DOHH2 (cell line): ENCODE measurements around the gene PACSIN1.
"Not testable (repeated sequence)": the region's sequence is repeated elsewhere in the genome, so short reads cannot be mapped to it uniquely, and the experiment has no call there.

Source experiments
- H3F3A ChIP-seq: fragments of 200-600 bp; sonication (generic), shearing (Covaris generic); 2 replicates; pipeline ENCODE4 v1.6.0; 2016; ENCODE audit warnings: antibody characterized with exemption, mild to moderate bottlenecking; ENCODE audit not compliant: control insufficient read depth, insufficient read depth
- H3K27ac ChIP-seq: fragments of 200-600 bp; sonication (generic); 2 replicates; pipeline ENCODE4 v1.5.1; 2014; ENCODE audit warnings: low read depth, mild to moderate bottlenecking, low read length, moderate library complexity
- H3K27me3 ChIP-seq: fragments of 200-600 bp; sonication (generic); 2 replicates; pipeline ENCODE4 v1.6.1; 2014; ENCODE audit warnings: mild to moderate bottlenecking, low read length, mixed read lengths; ENCODE audit not compliant: control insufficient read depth
- H3K36me3 ChIP-seq: fragments of 200-600 bp; sonication (generic); 2 replicates; pipeline ENCODE4 v1.6.1; 2014; ENCODE audit warnings: mild to moderate bottlenecking, low read length, moderate library complexity, mixed read lengths; ENCODE audit not compliant: control insufficient read depth
- H3K4me1 ChIP-seq: fragments of 200-600 bp; sonication (generic); 2 replicates; pipeline ENCODE4 v1.6.1; 2014; ENCODE audit warnings: mild to moderate bottlenecking, low read length, mixed read lengths; ENCODE audit not compliant: control insufficient read depth
- H3K4me2 ChIP-seq: fragments of 200-600 bp; sonication (generic); 2 replicates; pipeline ENCODE4 v1.6.0; 2014; ENCODE audit warnings: mild to moderate bottlenecking, low read length, moderate library complexity
- H3K4me3 ChIP-seq: fragments of 200-600 bp; sonication (generic); 2 replicates; pipeline ENCODE4 v1.5.1; 2014; ENCODE audit warnings: mild to moderate bottlenecking, low read length, mixed read lengths
- H3K79me2 ChIP-seq: fragments of 200-600 bp; sonication (generic); 2 replicates; pipeline ENCODE4 v1.6.1; 2014; ENCODE audit warnings: mild to moderate bottlenecking, low read length, mixed read lengths; ENCODE audit not compliant: control insufficient read depth
- H3K9me2 ChIP-seq: fragments of 200-600 bp; sonication (generic); replicated peaks from 2 replicates; pipeline ENCODE4 v1.6.1; 2014; ENCODE audit warnings: mild to moderate bottlenecking, low read length, mixed read lengths; ENCODE audit not compliant: control insufficient read depth
- H3K9me3 ChIP-seq: fragments of 200-600 bp; sonication (generic); 2 replicates; pipeline ENCODE4 v1.6.1; 2014; ENCODE audit warnings: antibody characterized with exemption, low read length, mixed read lengths; ENCODE audit not compliant: control insufficient read depth, insufficient read depth
- H4K20me1 ChIP-seq: fragments of 200-600 bp; sonication (generic); 2 replicates; pipeline ENCODE4 v1.6.0; 2014; ENCODE audit warnings: low read depth, mild to moderate bottlenecking, antibody characterized with exemption, low read length, moderate library complexity; ENCODE audit not compliant: control insufficient read depth, insufficient read depth
- CTCF ChIP-seq: fragments of 200-600 bp; sonication (generic); IDR thresholded peaks from one replicate; pipeline ENCODE4 v1.5.1; 2014; ENCODE audit warnings: antibody characterized with exemption, mild to moderate bottlenecking, low read depth, low read length; ENCODE audit not compliant: poor library complexity, severe bottlenecking
- EZH2phosphoT487 ChIP-seq: fragments of 200-600 bp; sonication (generic); IDR thresholded peaks from 2 replicates; pipeline ENCODE4 v1.6.1; 2017; ENCODE audit warnings: borderline replicate concordance, mild to moderate bottlenecking, antibody characterized with exemption, low read length, moderate library complexity, mixed read lengths

PACSIN1 gene

GRCh38 chr6:34478796-34479195, 12.9 kb downstream of the PACSIN1 start:
- H3K36me3 ChIP-seq, result no peaks in the 10 kb centered on the region
- no peak overlapping the region for H3K4me3 ChIP-seq
- H3K4me1 ChIP-seq, result peaks cover 38% of the 10 kb centered on the region
- H4K20me1 ChIP-seq, result no peaks in the 10 kb centered on the region
- H3F3A ChIP-seq, result 0 out of 2 replicates have a peak, but pooled peaks cover 3% of the 10 kb centered on the region
- no peaks in the 10 kb centered on the region for H3K9me2 ChIP-seq
- H3K27me3 ChIP-seq, result no peaks in the 10 kb centered on the region
- no peak overlapping the region for H3K4me2 ChIP-seq
- no peaks in the 10 kb centered on the region for H3K9me3 ChIP-seq
- TF ChIP-seq CTCF (no peak), EZH2phosphoT487 (no peak)
- no peak overlapping the region for H3K27ac ChIP-seq
- no peaks in the 10 kb centered on the region for H3K79me2 ChIP-seq

- not testable (repeated sequence) for H3F3A ChIP-seq, H4K20me1 ChIP-seq, H3K9me3 ChIP-seq, H3K27me3 ChIP-seq, H3K36me3 ChIP-seq, H3K9me2 ChIP-seq
- H3K27ac ChIP-seq, result peak overlapping the region; percentile 84
- H3K4me2 ChIP-seq, result peak overlapping the region; percentile 79
- H3K4me1 ChIP-seq, result peaks cover 58% of the 10 kb centered on the region
- H3K4me3 ChIP-seq, result peak overlapping the region; percentile 27
- peaks cover 24% of the 10 kb centered on the region for H3K79me2 ChIP-seq
Observed at GRCh38 chr6:34483781-34484180, 17.9 kb downstream of the PACSIN1 start.

GRCh38 chr6:34484391-34484790, 18.5 kb downstream of the PACSIN1 start:
- Histone ChIP-seq H3K79me2 (peaks cover 24% of the 10 kb centered on the region), H3K36me3 (no peaks in the 10 kb centered on the region), H3F3A (0 out of 2 replicates have a peak, but pooled peaks cover 3% of the 10 kb centered on the region), H3K4me3 (peak overlapping the region; percentile 27), H3K4me1 (peaks cover 58% of the 10 kb centered on the region), H3K27ac (peak overlapping the region; percentile 84), H3K9me3 (no peaks in the 10 kb centered on the region), H3K27me3 (no peaks in the 10 kb centered on the region), H4K20me1 (no peaks in the 10 kb centered on the region), H3K9me2 (no peaks in the 10 kb centered on the region), H3K4me2 (peak overlapping the region; percentile 79)
- no peak for TF ChIP-seq CTCF
- TF ChIP-seq EZH2phosphoT487, result no peak

GRCh38 chr6:34484899-34485298, 19.0 kb downstream of the PACSIN1 start:
- Histone ChIP-seq H3F3A (0 out of 2 replicates have a peak, but pooled peaks cover 3% of the 10 kb centered on the region), H3K27me3 (no peaks in the 10 kb centered on the region), H3K79me2 (peaks cover 24% of the 10 kb centered on the region), H3K9me3 (no peaks in the 10 kb centered on the region), H3K36me3 (no peaks in the 10 kb centered on the region), H3K4me2 (peak overlapping the region; percentile 79), H3K9me2 (no peaks in the 10 kb centered on the region), H3K4me3 (peak overlapping the region; percentile 74), H3K27ac (peak overlapping the region; percentile 84), H4K20me1 (no peaks in the 10 kb centered on the region), H3K4me1 (peaks cover 58% of the 10 kb centered on the region)
- TF ChIP-seq CTCF (no peak), EZH2phosphoT487 (no peak)
